A673 (cell line): ENCODE data around the gene PLEKHH1. TPM values are rescaled to one million over a fixed set of nuclear protein-coding genes. Genes with fewer than 3 reads are reported as not detected.

ENCODE experiments used
- BruUV-seq: library from RNA; stranded (reverse); fragments of 400-500 nt; replicated peaks from 2 replicates; lab custom pipeline; 2021; lab: Mats Ljungman, UMichigan
- CTCF ChIA-PET: fragments of 300-600 bp; sonication (Branson Sonifier 250); formaldehyde crosslinking; loops from one replicate; lab custom pipeline; 2022; ENCODE audit warnings: antibody characterized with exemption; lab: Charles Lee
- POLR2A ChIA-PET: fragments of 300-600 bp; sonication (Branson Sonifier 250); formaldehyde crosslinking; loops from one replicate; lab custom pipeline; 2022; ENCODE audit warnings: antibody characterized with exemption; ENCODE audit not compliant: low non-redundant PET; lab: Charles Lee
- DNase-seq: peaks from one replicate; pipeline ENCODE4 v3.0.0-alpha.2; 2015; ENCODE audit warnings: low spot score
- H3K27ac ChIP-seq: fragments of 200-600 bp; sonication (generic); 2 replicates; pipeline ENCODE4 v1.5.1; 2016; ENCODE audit warnings: mixed run types, low read depth, mild to moderate bottlenecking, mixed read lengths, antibody characterized with exemption, low read length; ENCODE audit not compliant: poor library complexity, severe bottlenecking
- H3K27me3 ChIP-seq: fragments of 200-600 bp; sonication (generic); replicated peaks from 2 replicates; pipeline ENCODE4 v1.6.1; 2017; ENCODE audit warnings: mixed run types, low read depth, mild to moderate bottlenecking, mixed read lengths, antibody characterized with exemption, low read length; ENCODE audit not compliant: insufficient read depth, poor library complexity
- H3K36me3 ChIP-seq: fragments of 200-600 bp; sonication (generic); 2 replicates; pipeline ENCODE4 v1.6.1; 2016; ENCODE audit warnings: mixed run types, mild to moderate bottlenecking, mixed read lengths, antibody characterized with exemption, low read length; ENCODE audit not compliant: insufficient read depth, poor library complexity, severe bottlenecking
- H3K4me1 ChIP-seq: fragments of 200-600 bp; sonication (generic); 2 replicates; pipeline ENCODE4 v1.6.1; 2017; ENCODE audit warnings: mixed run types, mild to moderate bottlenecking, mixed read lengths, antibody characterized with exemption, low read length; ENCODE audit not compliant: insufficient read depth, poor library complexity, severe bottlenecking
- H3K4me3 ChIP-seq: fragments of 200-600 bp; sonication (generic); 2 replicates; pipeline ENCODE4 v1.5.1; 2016; ENCODE audit warnings: low read depth, mixed run types, mild to moderate bottlenecking, mixed read lengths, low read length; ENCODE audit not compliant: poor library complexity, severe bottlenecking
- H3K9me3 ChIP-seq: fragments of 200-600 bp; sonication (generic); 2 replicates; pipeline ENCODE4 v1.6.1; 2016; ENCODE audit warnings: mixed run types, low read depth, mild to moderate bottlenecking, mixed read lengths, antibody characterized with exemption, low read length; ENCODE audit not compliant: poor library complexity, severe bottlenecking
- CTCF ChIP-seq: fragments of 300-800, 200-600 bp; sonication (generic); conservative IDR thresholded peaks from 2 replicates; pipeline ENCODE4 v1.5.1; 2017; ENCODE audit warnings: low read depth, mild to moderate bottlenecking, antibody characterized with exemption, low read length, moderate library complexity, mixed read lengths
- EZH2 ChIP-seq: fragments of 200-600 bp; sonication (generic); IDR thresholded peaks from 2 replicates; pipeline ENCODE4 v1.6.1; 2017; ENCODE audit warnings: borderline replicate concordance, low read depth, mild to moderate bottlenecking, mixed read lengths, antibody characterized with exemption, low read length; ENCODE audit not compliant: poor library complexity, severe bottlenecking
- intact Hi-C: fragments of 100-400 bp; cut with micrococcal nuclease; formaldehyde crosslinking; loops from one replicate; pipeline ENCODE4 v1.10.0; 2022; ENCODE audit not compliant: unreplicated experiment
- total RNA-seq: library from RNA; stranded (reverse); gene quantifications from 2 replicates; pipeline ENCODE4 v1.2.3, GENCODE V29; 2021

PLEKHH1 gene
- total RNA-seq, 1 experiment from 2014 or later: 8.9 TPM

- no peaks in the 10 kb centered on the region for H3K36me3 ChIP-seq
- no peak overlapping the region for H3K4me3 ChIP-seq
- ChIA-PET POLR2A (no interaction called here), CTCF (no interaction called here)
- no peaks in the 10 kb centered on the region for H3K27me3 ChIP-seq
- no peak for DNase-seq
- no TSS peak for BruUV-seq
- H3K9me3 ChIP-seq: no peaks in the 10 kb centered on the region
- H3K27ac ChIP-seq: no peak overlapping the region
- intact Hi-C loops: no loop called here
- TF ChIP-seq CTCF: no peak
- no peak for TF ChIP-seq EZH2
- no peaks in the 10 kb centered on the region for H3K4me1 ChIP-seq
Measured at GRCh38 chr14:67557118-67557517, 24.0 kb downstream of the PLEKHH1 start.

GRCh38 chr14:67557656-67558055 lies 24.6 kb downstream of the PLEKHH1 start:
- no TSS peak for BruUV-seq
- Histone ChIP-seq H3K27ac (no peak overlapping the region), H3K27me3 (no peaks in the 10 kb centered on the region), H3K36me3 (no peaks in the 10 kb centered on the region), H3K9me3 (no peaks in the 10 kb centered on the region), H3K4me3 (no peak overlapping the region), H3K4me1 (no peaks in the 10 kb centered on the region)
- ChIA-PET CTCF (no interaction called here), POLR2A (no interaction called here)
- no peak for DNase-seq
- no peak for TF ChIP-seq CTCF
- no peak for TF ChIP-seq EZH2
- intact Hi-C loops: no loop called here

- DNase-seq: no peak
- CTCF ChIA-PET: no interaction called here
- BruUV-seq: no TSS peak
- Histone ChIP-seq H3K36me3 (no peaks in the 10 kb centered on the region), H3K9me3 (no peaks in the 10 kb centered on the region), H3K4me1 (no peaks in the 10 kb centered on the region), H3K27me3 (no peaks in the 10 kb centered on the region), H3K27ac (no peak overlapping the region), H3K4me3 (no peak overlapping the region)
- intact Hi-C loops: no loop called here
- POLR2A ChIA-PET: no interaction called here
- TF ChIP-seq EZH2: no peak
- no peak for TF ChIP-seq CTCF
Measured at GRCh38 chr14:67559639-67560038, 26.5 kb downstream of the PLEKHH1 start.
